K562 (cell line): ENCODE results near the gene DHX58.

Source experiments
- ARID4B ChIP-seq: sonication (generic); formaldehyde crosslinking; IDR thresholded peaks from 2 replicates; pipeline ENCODE4 v1.8.0; 2022; ENCODE audit warnings: mild to moderate bottlenecking, missing genetic modification reagents
- MTF1 ChIP-seq: fragments of 250-450 bp; sonication (Bioruptor Pico); IDR thresholded peaks from 2 replicates; pipeline ENCODE4 v1.9.0; 2021; ENCODE audit warnings: moderate library complexity, mild to moderate bottlenecking, inconsistent platforms, borderline replicate concordance
- POLR2AphosphoS5 ChIP-seq: IDR thresholded peaks from 2 replicates; pipeline ENCODE4 v1.6.1; 2011; ENCODE audit warnings: mild to moderate bottlenecking, low read depth, low read length, moderate library complexity; ENCODE audit not compliant: control insufficient read depth, insufficient read depth
- REST ChIP-seq, 2 experiments: fragments of 450-650 bp; formaldehyde crosslinking in 1 of 2; IDR thresholded peaks; 2 replicates each; pipeline versions ENCODE4 v1.4.0 to v1.6.1; 2014 to 2020; ENCODE audit warnings: mild to moderate bottlenecking in 2 of 2, borderline replicate concordance in 1 of 2, low read depth in 1 of 2
- RFX5 ChIP-seq: IDR thresholded peaks from 2 replicates; pipeline ENCODE4 v1.6.1; 2011; ENCODE audit warnings: low read depth, mild to moderate bottlenecking, improper control_type of control experiment, low read length
- SMARCA5 ChIP-seq: fragments of 450-650 bp; IDR thresholded peaks from 2 replicates; pipeline ENCODE4 v1.6.1; 2016
- TAF1 ChIP-seq: IDR thresholded peaks from 2 replicates; pipeline ENCODE4 v1.6.1; 2011; ENCODE audit warnings: mild to moderate bottlenecking, low read length, moderate library complexity; ENCODE audit not compliant: insufficient read depth, control insufficient read depth, severe bottlenecking; ENCODE audit errors: extremely low read depth
- USF2 ChIP-seq: sonication (generic); formaldehyde crosslinking; IDR thresholded peaks from 2 replicates; pipeline ENCODE4 v1.5.0; 2020; ENCODE audit warnings: missing genetic modification reagents
- ZNF24 ChIP-seq: fragments of 450-650 bp; IDR thresholded peaks from 2 replicates; pipeline ENCODE4 v1.6.1; 2016
- TF ChIP-seq, protein P1 (sequence below), 3 experiments: IDR thresholded peaks in 2 of 3; conservative IDR thresholded peaks in 1 of 3; 2 replicates each; pipeline ENCODE4 v1.5.1; 2011 to 2012; ENCODE audit warnings: low read length in 3 of 3, mild to moderate bottlenecking in 3 of 3, control low read depth in 2 of 3, improper control_type of control experiment in 1 of 3, inconsistent platforms in 1 of 3, low read depth in 1 of 3, mixed read lengths in 1 of 3, moderate library complexity in 1 of 3; ENCODE audit not compliant: insufficient read depth in 2 of 3
- TF ChIP-seq, protein P2 (sequence below): fragments of 450-650 bp; IDR thresholded peaks from 2 replicates; pipeline ENCODE4 v1.7.0; 2016; ENCODE audit warnings: borderline replicate concordance
- TF ChIP-seq, protein P3 (sequence below): sonication (generic); formaldehyde crosslinking; IDR thresholded peaks from 2 replicates; pipeline ENCODE4 v1.8.1; 2023; ENCODE audit warnings: mild to moderate bottlenecking, missing genetic modification reagents, moderate library complexity

DNA sequence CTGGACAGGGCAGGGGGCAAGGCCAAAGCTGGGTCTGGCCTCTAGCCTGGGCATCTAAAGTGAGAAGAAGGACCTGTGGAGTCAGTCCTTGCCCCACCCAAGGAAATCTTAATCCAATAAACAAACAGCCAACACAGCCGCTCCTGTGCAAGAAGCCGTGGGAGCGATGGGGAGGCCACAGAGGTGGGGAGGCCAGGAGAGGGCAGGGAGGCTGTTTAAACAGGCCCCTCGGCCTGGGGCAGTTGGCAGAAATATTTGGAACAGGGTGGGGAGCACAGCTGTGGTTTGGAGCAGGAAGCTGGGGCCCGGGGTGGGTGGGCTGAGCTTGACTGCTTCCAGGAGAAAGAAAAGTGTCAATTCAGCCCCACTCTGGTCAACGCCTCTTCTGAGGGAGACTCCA, 19.6 kb downstream of the DHX58 start:
- TF ChIP-seq, protein P1, sequence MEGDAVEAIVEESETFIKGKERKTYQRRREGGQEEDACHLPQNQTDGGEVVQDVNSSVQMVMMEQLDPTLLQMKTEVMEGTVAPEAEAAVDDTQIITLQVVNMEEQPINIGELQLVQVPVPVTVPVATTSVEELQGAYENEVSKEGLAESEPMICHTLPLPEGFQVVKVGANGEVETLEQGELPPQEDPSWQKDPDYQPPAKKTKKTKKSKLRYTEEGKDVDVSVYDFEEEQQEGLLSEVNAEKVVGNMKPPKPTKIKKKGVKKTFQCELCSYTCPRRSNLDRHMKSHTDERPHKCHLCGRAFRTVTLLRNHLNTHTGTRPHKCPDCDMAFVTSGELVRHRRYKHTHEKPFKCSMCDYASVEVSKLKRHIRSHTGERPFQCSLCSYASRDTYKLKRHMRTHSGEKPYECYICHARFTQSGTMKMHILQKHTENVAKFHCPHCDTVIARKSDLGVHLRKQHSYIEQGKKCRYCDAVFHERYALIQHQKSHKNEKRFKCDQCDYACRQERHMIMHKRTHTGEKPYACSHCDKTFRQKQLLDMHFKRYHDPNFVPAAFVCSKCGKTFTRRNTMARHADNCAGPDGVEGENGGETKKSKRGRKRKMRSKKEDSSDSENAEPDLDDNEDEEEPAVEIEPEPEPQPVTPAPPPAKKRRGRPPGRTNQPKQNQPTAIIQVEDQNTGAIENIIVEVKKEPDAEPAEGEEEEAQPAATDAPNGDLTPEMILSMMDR (IDR thresholded peaks at IDR 0.05 in 2 of 3, conservative IDR thresholded peaks at IDR 0.05 in 1 of 3; ENCODE audit: insufficient read depth in 2 of 3, low read depth in 1 of 3, low read length in 3 of 3), result no peak
- TF ChIP-seq USF2 (CRISPR knock-in tag) (no peak), TAF1 (no peak), MTF1 (CRISPR knock-in tag) (no peak), POLR2AphosphoS5 (no peak), REST (IDR thresholded peaks at IDR 0.05; ENCODE audit: borderline replicate concordance) (no peak), REST (CRISPR knock-in tag; IDR thresholded peaks at IDR 0.05; ENCODE audit: low read depth) (no peak), ZNF24 (no peak), ARID4B (CRISPR knock-in tag) (no peak), SMARCA5 (no peak), RFX5 (no peak)
- TF ChIP-seq, protein P2, sequence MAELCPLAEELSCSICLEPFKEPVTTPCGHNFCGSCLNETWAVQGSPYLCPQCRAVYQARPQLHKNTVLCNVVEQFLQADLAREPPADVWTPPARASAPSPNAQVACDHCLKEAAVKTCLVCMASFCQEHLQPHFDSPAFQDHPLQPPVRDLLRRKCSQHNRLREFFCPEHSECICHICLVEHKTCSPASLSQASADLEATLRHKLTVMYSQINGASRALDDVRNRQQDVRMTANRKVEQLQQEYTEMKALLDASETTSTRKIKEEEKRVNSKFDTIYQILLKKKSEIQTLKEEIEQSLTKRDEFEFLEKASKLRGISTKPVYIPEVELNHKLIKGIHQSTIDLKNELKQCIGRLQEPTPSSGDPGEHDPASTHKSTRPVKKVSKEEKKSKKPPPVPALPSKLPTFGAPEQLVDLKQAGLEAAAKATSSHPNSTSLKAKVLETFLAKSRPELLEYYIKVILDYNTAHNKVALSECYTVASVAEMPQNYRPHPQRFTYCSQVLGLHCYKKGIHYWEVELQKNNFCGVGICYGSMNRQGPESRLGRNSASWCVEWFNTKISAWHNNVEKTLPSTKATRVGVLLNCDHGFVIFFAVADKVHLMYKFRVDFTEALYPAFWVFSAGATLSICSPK, result no peak
- TF ChIP-seq, protein P3, sequence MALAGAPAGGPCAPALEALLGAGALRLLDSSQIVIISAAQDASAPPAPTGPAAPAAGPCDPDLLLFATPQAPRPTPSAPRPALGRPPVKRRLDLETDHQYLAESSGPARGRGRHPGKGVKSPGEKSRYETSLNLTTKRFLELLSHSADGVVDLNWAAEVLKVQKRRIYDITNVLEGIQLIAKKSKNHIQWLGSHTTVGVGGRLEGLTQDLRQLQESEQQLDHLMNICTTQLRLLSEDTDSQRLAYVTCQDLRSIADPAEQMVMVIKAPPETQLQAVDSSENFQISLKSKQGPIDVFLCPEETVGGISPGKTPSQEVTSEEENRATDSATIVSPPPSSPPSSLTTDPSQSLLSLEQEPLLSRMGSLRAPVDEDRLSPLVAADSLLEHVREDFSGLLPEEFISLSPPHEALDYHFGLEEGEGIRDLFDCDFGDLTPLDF (CRISPR knock-in tag), result no peak
